ENCODE results near the gene BABAM2.

GRCh38 chr2:27907547-27907946 is 17.0 kb downstream of the BABAM2 start:
- TF ChIP-seq, protein P1, sequence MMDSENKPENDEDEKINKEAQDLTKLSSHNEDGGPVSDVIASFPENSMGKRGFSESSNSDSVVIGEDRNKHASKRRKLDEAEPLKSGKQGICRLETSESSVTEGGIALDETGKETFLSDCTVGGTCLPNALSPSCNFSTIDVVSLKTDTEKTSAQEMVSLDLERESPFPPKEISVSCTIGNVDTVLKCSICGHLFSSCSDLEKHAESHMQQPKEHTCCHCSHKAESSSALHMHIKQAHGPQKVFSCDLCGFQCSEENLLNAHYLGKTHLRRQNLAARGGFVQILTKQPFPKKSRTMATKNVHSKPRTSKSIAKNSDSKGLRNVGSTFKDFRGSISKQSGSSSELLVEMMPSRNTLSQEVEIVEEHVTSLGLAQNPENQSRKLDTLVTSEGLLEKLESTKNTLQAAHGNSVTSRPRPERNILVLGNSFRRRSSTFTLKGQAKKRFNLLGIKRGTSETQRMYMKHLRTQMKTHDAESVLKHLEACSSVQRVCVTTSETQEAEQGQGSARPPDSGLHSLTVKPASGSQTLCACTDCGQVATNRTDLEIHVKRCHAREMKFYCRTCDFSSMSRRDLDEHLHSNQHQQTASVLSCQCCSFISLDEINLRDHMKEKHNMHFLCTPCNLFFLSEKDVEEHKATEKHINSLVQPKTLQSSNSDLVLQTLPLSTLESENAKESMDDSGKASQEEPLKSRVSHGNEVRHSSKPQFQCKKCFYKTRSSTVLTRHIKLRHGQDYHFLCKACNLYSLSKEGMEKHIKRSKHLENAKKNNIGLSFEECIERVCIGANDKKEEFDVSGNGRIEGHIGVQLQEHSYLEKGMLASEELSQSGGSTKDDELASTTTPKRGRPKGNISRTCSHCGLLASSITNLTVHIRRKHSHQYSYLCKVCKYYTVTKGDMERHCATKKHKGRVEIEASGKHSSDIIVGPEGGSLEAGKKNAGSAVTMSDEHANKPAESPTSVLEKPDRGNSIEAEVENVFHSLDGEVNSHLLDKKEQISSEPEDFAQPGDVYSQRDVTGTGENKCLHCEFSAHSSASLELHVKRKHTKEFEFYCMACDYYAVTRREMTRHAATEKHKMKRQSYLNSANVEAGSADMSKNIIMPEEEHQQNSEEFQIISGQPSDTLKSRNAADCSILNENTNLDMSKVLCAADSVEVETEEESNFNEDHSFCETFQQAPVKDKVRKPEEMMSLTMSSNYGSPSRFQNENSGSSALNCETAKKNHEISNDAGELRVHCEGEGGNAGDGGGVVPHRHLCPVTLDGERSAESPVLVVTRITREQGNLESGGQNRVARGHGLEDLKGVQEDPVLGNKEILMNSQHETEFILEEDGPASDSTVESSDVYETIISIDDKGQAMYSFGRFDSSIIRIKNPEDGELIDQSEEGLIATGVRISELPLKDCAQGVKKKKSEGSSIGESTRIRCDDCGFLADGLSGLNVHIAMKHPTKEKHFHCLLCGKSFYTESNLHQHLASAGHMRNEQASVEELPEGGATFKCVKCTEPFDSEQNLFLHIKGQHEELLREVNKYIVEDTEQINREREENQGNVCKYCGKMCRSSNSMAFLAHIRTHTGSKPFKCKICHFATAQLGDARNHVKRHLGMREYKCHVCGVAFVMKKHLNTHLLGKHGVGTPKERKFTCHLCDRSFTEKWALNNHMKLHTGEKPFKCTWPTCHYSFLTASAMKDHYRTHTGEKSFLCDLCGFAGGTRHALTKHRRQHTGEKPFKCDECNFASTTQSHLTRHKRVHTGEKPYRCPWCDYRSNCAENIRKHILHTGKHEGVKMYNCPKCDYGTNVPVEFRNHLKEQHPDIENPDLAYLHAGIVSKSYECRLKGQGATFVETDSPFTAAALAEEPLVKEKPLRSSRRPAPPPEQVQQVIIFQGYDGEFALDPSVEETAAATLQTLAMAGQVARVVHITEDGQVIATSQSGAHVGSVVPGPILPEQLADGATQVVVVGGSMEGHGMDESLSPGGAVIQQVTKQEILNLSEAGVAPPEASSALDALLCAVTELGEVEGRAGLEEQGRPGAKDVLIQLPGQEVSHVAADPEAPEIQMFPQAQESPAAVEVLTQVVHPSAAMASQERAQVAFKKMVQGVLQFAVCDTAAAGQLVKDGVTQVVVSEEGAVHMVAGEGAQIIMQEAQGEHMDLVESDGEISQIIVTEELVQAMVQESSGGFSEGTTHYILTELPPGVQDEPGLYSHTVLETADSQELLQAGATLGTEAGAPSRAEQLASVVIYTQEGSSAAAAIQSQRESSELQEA (IDR thresholded peaks at IDR 0.05; ENCODE audit: low read depth), result no peak
- TF ChIP-seq KLF1 (tag; IDR thresholded peaks at IDR 0.05) (no peak), EZH2 (IDR thresholded peaks at IDR 0.05; ENCODE audit: borderline replicate concordance, low read depth, low read length) (no peak), POLR2AphosphoS2 (IDR thresholded peaks at IDR 0.05; ENCODE audit: low read length) (no peak), MAX (CRISPR knock-in tag; IDR thresholded peaks at IDR 0.05) (no peak), HCFC1 (IDR thresholded peaks at IDR 0.05; ENCODE audit: low read depth, low read length) (no peak), TCF7 (IDR thresholded peaks at IDR 0.05; ENCODE audit: borderline replicate concordance) (no peak), POLR2G (IDR thresholded peaks at IDR 0.05; ENCODE audit: low read depth, low read length) (no peak), ARID4B (CRISPR knock-in tag; IDR thresholded peaks at IDR 0.05) (no peak), CBX3 (IDR thresholded peaks at IDR 0.05; ENCODE audit: borderline replicate concordance in 1 of 2, low read length in 2 of 2) (no peak)
